K562 treated with DMSO at 1 percent for 4 hours (cell line): ENCODE results near the gene ASTE1. TPM values are rescaled to one million over a fixed set of nuclear protein-coding genes. Genes with fewer than 3 reads are reported as not detected.

Source experiments
- total RNA-seq: library from RNA; unstranded; fragments of 300-600 nt; gene quantifications from 2 replicates; pipeline ENCODE4 v1.2.3, GENCODE V29; 2022; ENCODE audit not compliant: insufficient read depth

The ASTE1 gene, protein sequence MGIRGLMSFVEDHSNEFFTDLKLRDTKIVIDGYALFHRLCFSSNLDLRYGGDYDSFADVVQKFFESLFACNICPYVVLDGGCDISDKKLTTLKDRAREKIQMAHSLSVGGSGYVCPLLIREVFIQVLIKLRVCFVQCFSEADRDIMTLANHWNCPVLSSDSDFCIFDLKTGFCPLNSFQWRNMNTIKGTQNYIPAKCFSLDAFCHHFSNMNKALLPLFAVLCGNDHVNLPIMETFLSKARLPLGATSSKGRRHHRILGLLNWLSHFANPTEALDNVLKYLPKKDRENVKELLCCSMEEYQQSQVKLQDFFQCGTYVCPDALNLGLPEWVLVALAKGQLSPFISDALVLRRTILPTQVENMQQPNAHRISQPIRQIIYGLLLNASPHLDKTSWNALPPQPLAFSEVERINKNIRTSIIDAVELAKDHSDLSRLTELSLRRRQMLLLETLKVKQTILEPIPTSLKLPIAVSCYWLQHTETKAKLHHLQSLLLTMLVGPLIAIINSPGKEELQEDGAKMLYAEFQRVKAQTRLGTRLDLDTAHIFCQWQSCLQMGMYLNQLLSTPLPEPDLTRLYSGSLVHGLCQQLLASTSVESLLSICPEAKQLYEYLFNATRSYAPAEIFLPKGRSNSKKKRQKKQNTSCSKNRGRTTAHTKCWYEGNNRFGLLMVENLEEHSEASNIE
- 2.7 and 3.5 TPM in 2 replicates for total RNA-seq

DNA sequence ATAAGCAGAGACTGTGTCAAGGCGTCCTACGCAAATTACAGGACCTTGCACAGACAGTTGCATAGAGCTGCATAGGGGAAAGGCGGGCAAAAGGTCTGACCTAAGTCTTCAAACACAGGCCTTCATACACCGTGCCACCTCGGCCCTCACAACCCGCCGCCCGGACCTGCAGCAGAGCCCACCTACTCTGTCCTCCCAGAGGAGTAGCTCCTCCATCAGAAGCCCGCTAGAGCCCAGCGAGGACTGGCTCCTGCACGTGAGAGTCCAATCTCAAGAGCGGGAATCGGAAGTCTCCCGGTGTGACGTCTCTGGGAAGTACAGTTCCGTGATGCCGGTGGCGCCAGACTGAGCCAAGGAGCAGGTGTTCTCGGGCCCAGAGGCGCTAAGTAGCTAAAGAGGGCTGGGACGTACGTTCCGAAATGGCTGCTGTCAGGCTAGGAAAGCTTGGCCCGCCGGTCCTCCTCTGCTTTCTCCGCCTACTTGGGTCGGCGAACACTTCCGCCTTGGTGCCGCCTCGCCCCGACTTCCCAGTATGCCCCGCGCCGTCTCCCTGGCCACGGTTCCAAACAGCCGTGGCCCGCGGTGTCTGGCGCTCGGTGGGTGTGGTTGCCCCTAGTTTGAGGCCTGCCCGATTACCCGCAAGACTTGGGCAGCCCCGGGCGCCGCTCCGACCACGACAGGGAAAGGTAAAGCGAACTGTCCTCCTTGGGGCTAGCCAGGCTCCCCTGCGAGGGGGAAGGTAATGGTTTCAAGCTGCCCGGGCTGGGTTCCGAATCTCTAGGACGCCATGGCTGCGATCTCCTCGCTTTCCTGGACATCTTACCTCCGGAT lies at the start of gene ASTE1, which contains the start of gene NEK11:
ASTE1 (minus strand) TSS at position 505 of the 831 bp plus-strand sequence. CDS start 1,519 bp downstream, outside the sequence.
NEK11 (plus strand) TSS at position 557 of the 831 bp plus-strand sequence. CDS start 2,832 bp downstream, outside the sequence.

Other genes starting within 250 kb of the ASTE1 start
- gene ATP2C1, start 132.7 kb downstream of the ASTE1 start, total RNA-seq, result 17.6 and 17.9 TPM in 2 replicates
- 1.1 TPM in 1 of 2 replicates, not detected in the other for gene NEK11, start 52 bp upstream of the ASTE1 start, total RNA-seq